ENCODE results near the gene C4B.
"Not testable (repeated sequence)": the region's sequence is repeated elsewhere in the genome, so short reads cannot be mapped to it uniquely, and the experiment has no call there.

The C4B gene

DNA sequence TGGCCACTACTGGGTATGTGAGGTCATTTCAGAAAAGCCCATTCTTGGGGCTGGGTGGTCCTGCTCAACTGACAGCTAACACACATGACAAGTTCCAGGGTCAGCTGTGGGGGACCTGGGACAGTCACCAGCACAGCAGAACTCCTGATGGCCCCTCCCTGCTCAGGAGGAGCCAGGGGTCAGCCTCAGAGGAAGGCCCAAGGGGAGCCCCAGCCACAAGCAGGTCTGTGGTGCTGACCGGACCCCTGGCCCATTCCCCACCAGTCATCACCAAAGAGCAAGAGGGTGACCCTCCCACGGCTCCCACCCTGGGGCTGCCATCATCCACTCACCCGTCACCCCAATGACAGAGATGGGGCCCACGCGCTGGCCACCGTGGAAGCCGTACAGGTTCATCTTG is 41.7 kb downstream of the C4B start:
- no peak for DNase-seq

DNA sequence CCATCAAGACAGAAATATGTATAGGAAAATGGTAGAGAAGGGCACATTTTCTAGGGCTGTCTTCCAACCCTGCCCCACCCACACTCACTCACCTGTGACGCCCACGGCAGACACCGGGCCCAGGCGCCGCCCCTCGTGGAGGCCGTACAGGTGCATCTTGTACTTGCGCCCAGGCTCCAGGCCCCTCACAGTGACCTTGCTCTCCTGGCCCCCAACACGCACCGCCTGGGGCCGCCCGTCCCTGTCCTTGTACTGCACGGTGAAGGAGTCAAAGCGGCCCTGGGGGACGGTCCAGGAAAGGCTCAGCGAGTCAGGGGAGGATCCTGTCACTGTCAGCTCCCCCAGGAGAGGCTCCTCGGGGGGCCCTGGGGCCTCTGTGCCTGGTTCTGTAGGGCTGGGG is 43.4 kb downstream of the C4B start:
- DNase-seq: no peak

DNA sequence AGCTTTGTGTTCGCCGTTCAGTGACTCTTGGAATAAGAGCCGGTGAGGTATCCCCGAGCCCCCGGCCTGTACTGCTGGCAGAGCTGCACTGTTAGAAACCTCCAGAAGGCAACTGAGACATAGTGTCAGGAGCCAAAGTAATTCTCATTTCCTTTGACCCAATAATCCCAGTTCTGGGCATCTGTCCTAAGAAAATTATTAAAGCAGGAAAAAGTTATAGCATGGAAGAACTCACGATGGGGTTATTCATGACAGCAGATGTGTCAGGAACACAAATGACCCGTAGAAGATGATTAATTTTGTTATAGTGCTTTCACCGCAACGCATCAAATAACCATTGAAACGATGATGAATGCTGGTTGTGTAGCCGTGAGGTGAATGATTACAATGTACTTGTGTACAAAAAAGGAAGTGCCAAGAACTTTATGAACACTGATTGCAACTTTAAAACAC is 43.9 kb downstream of the C4B start:
- DNase-seq: no peak

DNA sequence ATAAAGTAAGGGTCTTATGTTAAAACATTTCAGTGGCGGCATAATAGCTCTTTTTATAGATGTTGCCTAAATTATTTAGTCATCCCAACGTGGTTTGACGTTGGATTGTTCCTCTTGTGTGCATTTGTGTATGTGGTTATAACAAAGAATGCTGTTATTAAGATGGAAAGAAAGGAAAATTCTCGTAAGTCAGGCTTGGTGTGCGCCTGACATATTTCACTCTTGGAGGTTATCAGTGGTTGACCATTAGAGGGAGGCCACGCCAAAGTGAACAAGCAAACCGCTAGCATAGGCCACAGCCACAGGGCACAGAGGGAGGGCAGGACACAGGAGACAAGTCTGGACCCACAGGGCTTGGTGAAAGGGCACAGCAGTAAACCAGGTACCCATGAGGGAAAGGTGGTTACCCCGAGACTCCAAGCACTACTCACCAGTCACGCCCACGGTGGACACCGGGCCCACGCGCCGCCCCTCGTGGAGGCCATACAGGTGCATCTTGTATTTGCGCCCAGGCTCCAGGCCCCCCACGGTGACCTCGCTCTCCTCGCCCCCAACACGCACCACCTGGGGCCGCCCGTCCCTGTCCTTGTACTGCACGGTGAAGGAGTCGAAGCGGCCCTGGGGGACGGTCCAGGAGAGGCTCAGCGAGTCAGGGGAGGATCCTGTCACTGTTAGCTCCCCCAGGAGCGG is 46.5 kb downstream of the C4B start:
- no peak for DNase-seq

DNA sequence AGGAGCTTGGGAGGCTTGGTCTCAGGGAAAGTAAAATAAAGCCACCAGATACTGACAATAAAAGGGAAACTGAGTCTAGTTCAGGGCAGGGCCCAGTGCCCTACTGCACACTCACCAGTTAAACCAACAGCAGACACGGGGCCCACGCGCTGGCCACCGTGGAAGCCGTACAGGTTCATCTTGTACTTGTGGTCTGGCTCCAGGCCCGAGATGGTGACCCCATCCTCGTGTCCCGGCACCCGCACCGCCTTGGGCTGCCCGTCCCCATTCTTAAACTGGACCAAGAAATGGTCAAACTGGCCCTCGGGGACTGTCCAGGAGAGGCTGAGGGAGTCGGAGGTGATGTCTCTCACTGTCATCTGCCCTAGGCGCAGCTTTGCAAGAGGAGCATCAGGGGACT is 50.1 kb downstream of the C4B start:
- DNase-seq: no peak

DNA sequence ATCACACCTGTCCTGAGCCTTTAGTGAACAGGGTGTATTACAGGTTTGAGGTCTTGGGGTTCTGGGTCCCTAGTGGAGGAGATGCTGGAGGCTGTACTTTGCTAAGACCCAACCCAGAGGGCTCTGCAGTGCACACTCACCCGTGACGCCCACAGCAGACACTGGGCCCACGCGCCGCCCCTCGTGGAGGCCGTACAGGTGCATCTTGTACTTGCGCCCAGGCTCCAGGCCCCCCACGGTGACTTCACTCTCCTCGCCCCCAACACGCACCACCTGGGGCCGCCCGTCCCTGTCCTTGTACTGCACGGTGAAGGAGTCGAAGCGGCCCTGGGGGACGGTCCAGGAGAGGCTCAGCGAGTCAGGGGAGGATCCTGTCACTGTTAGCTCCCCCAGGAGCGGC is 52.9 kb downstream of the C4B start:
- DNase-seq: not testable (repeated sequence)

DNA sequence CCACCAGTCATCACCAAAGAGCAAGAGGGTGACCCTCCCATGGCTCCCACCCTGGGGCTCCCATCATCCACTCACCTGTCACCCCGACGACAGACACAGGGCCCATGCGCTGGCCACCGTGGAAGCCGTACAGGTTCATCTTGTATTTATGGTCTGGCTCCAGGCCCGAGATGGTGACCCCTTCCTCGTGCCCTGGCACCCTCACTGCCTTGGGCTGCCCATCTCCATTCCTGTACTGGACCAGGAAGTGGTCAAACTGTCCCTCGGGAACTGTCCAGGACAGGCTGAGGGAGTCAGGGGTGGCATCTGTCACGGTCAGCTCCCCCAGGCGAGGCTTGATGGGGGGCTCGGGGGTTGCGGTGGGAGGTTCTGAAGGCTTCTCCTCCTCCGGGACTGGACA is 53.7 kb downstream of the C4B start:
- DNase-seq: not testable (repeated sequence)

DNA sequence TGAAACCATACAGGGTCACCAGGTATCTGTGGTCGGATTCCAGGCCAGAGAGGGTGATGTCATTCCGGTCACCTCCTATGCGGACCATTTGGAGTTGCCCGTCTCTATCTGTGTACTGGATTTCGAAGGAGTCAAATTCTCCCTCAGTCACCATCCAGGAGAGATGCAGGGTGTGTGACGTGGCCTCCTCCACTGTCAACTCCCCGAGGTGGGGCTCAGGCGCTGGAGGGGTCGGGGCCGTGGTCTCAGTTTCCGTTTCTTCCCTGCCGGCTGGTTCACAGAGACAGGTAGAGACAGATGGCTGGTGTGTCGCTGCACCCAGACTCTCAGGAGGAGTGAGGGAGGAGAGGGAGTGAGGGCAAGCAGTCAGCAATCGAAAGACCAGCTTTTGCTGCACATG is 54.3 kb downstream of the C4B start:
- no peak for DNase-seq

DNA sequence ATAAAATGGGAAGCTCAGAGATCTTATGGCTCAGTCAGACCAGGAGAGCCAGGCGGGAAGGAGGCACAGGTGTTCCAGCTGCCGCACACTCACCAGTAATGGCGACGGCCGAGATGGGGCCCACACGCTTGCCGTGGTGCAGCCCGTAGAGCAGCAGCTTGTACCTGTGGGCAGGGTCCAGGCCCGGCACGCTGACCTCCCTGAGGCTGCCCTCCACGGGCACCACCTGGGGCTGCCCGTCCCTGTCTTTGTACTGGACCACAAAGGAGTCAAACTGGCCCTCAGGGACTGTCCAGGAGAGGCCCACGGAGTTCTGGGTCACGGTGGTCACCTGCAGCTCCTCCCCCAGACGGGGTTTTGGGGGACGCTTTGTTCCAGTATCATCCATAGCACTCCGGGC is 54.9 kb downstream of the C4B start:
- no peak for DNase-seq

DNA sequence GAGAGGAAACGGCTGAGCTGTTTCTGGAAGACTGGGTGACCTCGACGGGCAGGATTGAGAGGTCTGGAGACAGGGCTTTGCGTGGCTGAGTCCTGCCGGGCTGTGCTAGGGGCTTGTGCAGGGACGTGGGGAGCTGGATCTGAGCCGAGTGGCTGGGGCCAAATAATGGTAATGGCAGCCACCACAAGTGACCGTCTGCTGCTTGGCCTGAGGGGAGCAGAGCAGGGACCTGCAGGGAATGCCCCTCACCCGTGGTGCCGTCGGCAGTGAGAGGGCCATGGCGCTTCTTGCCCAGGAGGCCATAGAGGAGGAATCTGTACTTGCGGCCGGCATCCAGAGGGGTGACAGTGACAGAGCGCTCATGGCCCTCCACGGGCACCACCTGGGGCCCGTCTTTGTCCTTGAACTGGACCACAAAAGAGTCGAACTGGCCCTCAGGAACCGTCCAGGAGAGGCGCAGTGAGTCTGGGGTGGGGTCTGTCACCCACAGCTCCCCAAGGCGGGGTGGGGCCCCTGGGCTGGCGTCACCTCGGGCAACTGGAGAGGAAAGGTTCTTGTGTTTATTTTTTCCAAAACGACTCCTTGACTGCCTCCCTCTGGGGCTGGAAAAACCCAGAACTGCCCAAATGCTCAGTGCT is 55.4 kb downstream of the C4B start:
- no peak for DNase-seq

DNA sequence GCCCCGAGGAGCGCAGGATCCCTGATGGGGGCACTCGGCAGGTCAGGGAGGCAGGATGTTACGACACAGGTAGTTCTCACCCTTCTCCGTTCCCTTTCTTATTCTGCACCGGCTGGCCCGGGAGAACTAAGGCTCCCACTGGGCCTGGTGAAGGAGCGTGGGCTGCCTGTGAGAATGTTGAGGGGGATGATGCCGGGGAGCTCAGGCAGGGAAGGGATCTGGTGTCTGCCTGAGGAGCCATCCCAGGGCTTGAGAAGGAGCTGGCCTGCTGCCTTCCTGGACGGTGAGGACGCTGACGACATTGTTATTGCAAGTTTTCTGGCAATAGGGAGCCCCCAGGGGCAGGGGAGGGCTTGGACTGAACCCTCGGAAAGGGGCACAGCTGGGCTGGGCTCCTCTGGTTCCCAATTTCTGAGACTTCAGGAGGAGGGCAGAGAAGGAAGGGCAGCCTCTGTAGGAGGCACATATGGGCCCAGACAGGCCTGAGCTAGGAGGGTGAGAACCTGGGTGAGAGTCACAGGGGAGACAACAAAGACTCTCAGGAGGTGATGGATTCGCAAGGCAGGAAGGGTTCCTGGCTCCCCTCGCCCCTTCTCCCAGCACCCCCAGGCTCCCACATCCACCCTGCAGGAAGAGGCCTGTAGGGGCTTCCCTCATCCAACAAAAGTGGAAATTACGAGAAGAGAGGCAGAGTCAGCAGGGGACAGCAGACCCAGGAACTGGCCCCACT is 56.4 kb downstream of the C4B start:
- no peak for DNase-seq

DNA sequence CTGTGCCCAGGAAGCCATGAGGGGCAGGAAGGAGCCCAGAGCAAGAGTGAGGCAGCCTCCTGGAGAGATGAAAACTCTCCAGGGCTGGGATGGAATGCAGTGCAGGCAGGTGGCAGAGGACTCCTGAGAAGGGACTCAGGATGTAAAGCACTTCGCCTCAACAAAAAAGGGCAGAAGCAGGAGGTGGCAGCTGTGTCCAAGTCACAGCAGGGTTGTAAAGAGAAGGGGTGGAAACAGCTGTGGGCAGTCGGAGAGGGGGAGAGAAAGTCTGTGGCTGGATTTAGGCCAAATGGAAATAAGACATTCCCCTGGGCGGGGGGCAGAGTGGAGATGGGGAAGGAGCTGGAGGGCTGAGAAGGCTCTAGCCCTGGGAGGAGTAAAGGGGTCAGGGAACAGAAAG is 58.5 kb downstream of the C4B start:
- no peak for DNase-seq

DNA sequence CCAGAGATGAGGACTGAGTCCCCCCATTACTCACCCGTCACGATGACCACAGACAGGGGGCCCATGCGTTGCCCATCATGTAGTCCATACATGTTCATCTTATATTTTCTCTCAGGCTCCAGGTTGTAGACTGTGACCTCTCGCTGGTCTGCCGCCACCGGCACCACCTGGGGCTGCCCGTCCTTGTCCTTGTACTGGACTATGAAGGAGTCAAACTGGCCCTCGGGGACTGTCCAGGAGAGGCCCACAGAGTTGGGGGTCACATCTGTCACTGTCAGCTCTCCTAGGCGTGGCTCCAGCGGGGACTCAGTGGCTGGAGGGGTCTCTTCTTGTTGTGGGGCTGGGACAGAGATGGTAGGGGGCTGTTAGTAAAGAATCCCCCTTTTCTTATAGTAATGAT is 59.0 kb downstream of the C4B start:
- no peak for DNase-seq

DNA sequence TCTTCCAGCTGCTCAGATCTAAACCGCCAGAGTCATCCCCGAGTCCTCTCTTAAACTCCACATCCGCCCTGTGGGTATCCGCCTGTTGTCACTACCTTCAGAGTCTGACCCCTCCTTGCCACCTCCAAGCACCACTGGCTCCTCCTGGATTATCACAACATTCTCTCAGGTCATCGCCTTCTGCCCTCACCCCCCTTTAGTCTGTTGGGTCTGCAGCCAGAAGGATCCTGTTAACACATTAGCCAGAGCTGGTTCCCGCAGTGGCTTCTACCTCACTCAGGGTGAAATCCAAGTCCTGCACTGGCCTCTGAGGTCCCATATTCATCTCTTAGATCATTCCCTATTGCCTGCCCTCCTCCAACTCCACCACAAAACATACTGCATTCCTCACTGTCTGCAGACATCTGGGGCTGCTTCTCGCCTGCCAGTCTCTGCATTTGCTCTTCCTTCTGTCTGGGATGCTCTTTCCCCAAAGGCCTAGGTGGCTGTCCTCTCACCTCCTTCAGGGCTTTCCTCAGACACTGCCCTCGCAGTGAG is 60.5 kb downstream of the C4B start:
- no peak for DNase-seq

DNA sequence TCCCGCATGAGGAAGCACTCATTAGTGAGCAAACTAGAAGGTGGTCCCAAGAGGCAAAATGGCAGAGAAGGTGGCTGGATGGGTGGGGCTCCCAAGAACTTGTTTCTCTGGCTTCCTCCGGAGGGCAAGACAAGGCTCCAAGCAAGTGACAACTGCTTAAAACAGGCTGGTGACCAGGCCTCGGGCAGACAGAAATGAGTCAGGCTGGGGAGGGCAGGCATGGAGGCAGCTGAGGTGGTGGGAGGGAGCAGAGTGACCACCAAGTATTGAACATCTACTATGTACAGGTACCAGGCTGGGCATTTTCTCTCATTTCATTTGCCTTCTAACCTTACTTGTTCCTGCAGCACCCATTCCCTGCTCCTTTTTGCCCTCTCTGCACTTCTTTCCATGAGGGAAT is 61.2 kb downstream of the C4B start:
- DNase-seq: no peak

DNA sequence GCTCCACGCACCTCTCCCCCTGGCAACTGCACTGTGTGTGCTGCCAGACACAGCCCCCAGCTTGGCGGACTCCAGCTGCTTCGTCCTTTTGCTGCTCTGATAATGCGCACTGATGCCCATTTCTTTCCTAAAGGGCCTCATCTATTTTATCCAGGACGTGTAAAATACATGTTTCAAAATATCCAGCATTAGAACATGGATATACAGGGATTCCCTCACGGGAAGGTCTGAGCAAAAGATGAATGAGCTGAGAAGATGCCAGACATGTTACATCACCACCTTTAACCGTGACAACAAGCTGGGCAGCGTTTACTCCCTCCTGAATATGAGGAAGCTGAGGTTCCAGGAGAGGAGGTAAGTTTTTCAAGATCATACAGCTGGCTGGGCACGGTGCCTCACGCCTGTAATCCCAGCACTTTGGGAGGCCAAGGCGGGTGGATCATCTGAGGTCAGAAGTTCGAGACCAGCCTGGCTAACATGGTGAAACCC is 61.8 kb downstream of the C4B start:
- no peak for DNase-seq

DNA sequence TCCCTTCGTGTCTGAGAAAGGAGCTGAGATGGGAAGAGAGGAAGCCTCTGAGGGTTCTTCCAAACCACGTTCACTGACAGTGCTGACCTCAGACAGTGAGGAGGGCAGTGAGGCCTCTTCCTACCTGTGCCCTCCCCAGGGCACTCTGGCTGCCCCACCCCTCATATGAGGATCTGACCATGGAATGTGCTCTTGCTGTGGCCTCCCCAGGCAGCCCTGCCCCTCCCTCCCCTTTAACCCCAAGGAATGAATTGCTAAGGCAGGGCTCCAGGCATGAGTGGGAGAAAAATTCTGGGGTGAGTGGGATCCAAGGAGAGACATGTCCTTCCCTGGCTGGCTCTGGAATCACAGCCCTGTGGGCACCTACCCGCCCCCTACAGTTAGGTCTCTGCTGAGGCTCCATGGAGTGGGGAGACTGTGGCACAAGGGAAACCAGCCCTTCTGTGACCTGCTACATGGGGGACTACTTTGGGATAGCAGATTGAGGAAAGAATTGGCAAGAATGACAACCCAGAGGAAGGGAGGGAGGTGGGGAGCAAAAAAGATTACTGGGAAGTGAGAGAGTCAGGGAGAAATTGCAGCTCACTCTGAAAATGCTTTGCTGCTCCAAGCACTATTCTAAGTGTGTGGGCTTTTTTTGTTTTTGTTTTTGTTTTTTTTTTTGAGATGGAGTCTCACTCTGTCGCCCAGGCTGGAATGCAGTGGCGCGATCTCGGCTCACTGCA is 65.1 kb downstream of the C4B start:
- no peak for DNase-seq

DNA sequence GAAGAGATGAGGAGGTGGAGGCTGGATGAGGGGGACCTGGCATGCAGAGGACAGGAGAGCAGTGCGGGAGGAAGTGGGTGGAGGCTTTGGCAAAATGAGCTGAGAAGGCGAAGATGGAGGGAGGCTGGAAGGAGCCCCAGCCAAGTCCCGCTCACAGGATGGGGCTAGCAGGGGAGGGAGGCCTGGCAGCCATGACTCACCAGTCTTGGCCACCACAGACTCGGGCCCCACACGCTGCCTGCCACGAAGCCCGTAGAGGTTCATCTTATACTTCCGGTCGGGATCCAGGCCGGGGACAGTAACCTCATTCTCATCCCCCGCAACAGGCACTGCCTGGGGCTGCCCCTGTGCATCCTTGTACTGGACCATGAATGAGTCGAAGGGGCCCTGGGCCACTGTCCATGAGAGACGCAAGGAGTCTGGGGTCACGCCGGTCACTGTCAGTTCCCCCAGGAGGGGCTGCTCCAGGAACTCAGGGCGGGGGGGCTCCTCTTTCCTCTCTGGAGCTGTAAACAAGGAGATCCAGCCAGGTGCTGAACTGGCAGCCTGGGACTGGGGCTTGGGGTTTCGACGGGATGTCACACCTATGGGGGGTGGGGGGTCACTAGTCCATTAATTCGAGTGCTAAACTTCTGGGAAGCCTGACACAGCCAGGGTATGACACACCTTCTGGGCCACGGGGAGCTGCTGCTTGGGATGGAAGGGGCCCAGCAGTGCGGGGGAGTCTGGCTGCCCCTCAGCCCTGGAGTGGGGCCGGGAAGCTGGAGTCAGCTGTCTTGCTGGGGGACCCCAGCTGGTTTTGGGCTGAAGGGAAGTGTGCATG is 66.8 kb downstream of the C4B start:
- DNase-seq: no peak

DNA sequence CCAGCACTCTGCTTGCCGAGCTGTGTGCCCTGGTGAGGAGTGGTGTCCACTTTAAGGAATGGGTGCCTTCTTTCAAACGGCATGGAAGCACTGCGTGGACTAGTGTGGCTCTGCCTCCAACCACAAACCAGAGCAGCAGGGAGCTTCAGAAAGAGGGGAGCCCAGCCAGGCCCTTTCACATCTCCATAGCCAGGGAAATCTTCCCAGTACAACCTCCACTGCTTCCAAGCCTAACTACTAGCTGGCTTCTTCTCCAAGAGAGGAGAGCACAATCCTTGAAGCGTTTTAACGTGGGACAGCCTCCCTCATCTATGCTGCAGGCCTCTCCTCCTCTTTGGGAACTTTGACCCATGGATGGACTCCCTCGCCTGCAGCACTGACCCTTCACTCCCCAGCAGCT is 67.9 kb downstream of the C4B start:
- no peak for DNase-seq

DNA sequence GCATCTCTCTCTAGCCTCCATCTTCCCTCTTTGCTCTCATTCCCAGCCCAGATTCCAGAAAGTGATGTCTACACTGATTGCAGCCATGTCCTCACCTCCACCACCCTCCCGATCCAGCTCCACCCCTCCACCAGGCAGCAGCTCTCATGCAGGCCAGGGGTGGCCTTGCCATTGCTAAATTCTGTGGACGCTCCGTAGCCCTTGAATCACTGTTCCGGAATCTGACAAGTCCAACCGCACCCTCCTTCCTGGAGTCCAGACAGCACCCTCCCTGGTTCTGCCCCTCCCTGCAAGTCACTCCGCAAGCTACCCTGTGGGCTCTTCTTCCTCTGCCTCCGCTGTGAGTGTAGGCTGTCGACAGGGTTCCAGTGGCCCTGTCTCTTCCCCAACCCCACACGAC is 68.3 kb downstream of the C4B start:
- DNase-seq: no peak

DNA sequence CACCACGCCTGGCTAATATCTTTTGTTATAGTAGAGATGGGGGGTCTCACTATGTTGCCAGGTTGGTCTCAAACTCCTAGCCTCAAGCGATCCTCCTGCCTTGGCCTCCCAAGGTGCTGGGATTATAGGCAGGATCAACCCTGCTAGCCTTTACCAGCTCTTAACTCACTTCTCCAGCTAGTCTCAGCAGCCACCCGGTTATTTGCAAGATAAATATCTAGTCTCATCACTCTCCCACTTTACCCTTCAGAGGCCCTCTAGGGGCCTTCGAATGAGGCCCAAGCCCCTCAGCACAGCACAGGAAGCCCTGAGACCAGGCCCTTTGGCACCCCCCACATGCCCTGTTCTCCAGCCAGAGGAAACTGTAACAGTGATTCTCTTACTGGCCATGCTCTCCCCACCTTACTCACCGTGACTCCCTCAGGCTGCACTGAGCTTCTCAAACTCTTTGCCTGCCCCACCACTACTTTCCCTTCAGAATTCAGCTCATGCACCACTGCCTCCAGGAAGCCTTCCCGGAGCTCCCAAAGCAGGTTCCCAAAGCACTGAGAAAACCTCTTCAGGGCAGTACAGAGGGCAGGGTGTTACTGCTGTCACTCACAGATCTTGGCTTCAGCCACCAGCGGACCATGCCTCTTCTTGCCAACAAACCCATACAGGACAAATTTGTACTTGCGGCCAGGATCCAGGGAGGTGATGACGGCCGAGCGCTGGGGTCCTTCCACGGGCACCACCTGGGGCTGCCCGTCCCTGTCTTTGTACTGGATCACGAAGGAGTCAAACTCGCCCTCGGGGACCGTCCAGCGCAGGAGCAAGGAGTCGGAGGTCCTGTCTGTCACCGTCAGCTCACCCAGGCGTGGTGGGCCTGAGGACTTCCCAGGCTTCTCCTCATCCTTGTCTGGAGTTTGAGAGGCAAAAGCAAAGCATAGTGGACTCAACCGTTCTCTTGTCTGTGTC is 69.5 kb downstream of the C4B start:
- DNase-seq: no peak

Measured in T-helper 2 cell (primary cell).